Endothelial cell of umbilical vein (primary cell): ENCODE results near the gene PHLDB2. TPM values are rescaled to one million over a fixed set of nuclear protein-coding genes. Genes with fewer than 3 reads are reported as not detected.

Source experiments
- BruUV-seq: library from RNA; stranded (reverse); fragments of 400-500 nt; replicated peaks from 2 replicates; lab custom pipeline; 2021; lab: Mats Ljungman, UMichigan
- CTCF ChIA-PET: fragments of 300-600, 350-600 bp; sonication (Branson Sonifier 250); formaldehyde crosslinking; loops from one replicate; lab custom pipeline; 2021; ENCODE audit warnings: antibody characterized with exemption, inconsistent platforms; lab: Charles Lee
- POLR2A ChIA-PET: fragments of 300-600, 350-600 bp; sonication (Branson Sonifier 250); formaldehyde crosslinking; loops from one replicate; lab custom pipeline; 2021; ENCODE audit warnings: antibody characterized with exemption, inconsistent platforms; lab: Charles Lee
- DNase-seq: peaks from one replicate; pipeline ENCODE4 v3.0.0-alpha.2; 2011; ENCODE audit warnings: low read depth, low spot score
- FAIRE-seq: peaks from 2 replicates; lab custom pipeline; 2011; peaks lifted over from hg19 to GRCh38; lab: Jason Lieb, UNC
- H2AFZ ChIP-seq: 2 replicates; pipeline ENCODE4 v1.6.0; 2012; ENCODE audit warnings: low read depth, low read length, control low read depth, inconsistent platforms
- H3K27ac ChIP-seq: 2 replicates; pipeline ENCODE4 v1.5.1; 2011; ENCODE audit warnings: low read depth, mild to moderate bottlenecking, control low read depth, low read length, moderate library complexity; ENCODE audit not compliant: insufficient read depth
- H3K27me3 ChIP-seq, 2 experiments: 2 replicates each; pipeline versions ENCODE4 v1.6.0 to v1.6.1; 2011; ENCODE audit warnings: low read length in 2 of 2, mixed read lengths in 1 of 2; ENCODE audit not compliant: control insufficient read depth in 2 of 2, insufficient read depth in 2 of 2
- H3K36me3 ChIP-seq, 2 experiments: 2 replicates in 1 of 2; 3 replicates in 1 of 2; pipeline ENCODE4 v1.5.1; 2011; ENCODE audit warnings: low read length in 2 of 2, mild to moderate bottlenecking in 1 of 2, moderate library complexity in 1 of 2; ENCODE audit not compliant: control insufficient read depth in 2 of 2, insufficient read depth in 2 of 2; ENCODE audit errors: extremely low read depth in 1 of 2
- H3K4me1 ChIP-seq: 3 replicates; pipeline ENCODE4 v1.5.1; 2011; ENCODE audit warnings: mild to moderate bottlenecking, low read length; ENCODE audit not compliant: control insufficient read depth, insufficient read depth; ENCODE audit errors: extremely low read depth
- H3K4me2 ChIP-seq: 2 replicates; pipeline ENCODE4 v1.6.1; 2011; ENCODE audit warnings: low read length, control low read depth, mixed read lengths; ENCODE audit not compliant: insufficient read depth
- H3K4me3 ChIP-seq, 3 experiments: fragments of 200-600 bp in 1 of 3; sonication (generic), shearing (Covaris generic) in 1 of 3; replicated peaks in 1 of 3; 2 replicates each; pipeline ENCODE4 v1.5.1; 2011 to 2016; ENCODE audit warnings: control low read depth in 3 of 3, low read length in 3 of 3, mild to moderate bottlenecking in 2 of 3, inconsistent platforms in 1 of 3, low read depth in 1 of 3, moderate library complexity in 1 of 3; ENCODE audit not compliant: insufficient read depth in 1 of 3
- H3K79me2 ChIP-seq: 2 replicates; pipeline ENCODE4 v1.6.0; 2012; ENCODE audit warnings: low read length, inconsistent platforms; ENCODE audit not compliant: control insufficient read depth, insufficient read depth
- H3K9ac ChIP-seq: replicated peaks from 2 replicates; pipeline ENCODE3; 2011; ENCODE audit warnings: low read length, control low read depth; ENCODE audit not compliant: insufficient read depth; ENCODE audit errors: extremely low read depth
- H3K9me1 ChIP-seq: replicated peaks from 3 replicates; pipeline ENCODE4 v1.6.0; 2011; ENCODE audit warnings: mild to moderate bottlenecking, low read length; ENCODE audit not compliant: control insufficient read depth, insufficient read depth; ENCODE audit errors: extremely low read depth
- H3K9me3 ChIP-seq: replicated peaks from 2 replicates; pipeline ENCODE4 v1.5.1; 2012; ENCODE audit warnings: low read length, inconsistent platforms; ENCODE audit not compliant: control insufficient read depth, insufficient read depth
- H4K20me1 ChIP-seq: replicated peaks from 2 replicates; pipeline ENCODE3; 2011; ENCODE audit warnings: mild to moderate bottlenecking, low read length; ENCODE audit not compliant: control insufficient read depth, insufficient read depth; ENCODE audit errors: extremely low read depth
- GATA2 ChIP-seq: IDR thresholded peaks from 2 replicates; pipeline ENCODE4 v1.7.0; 2011; ENCODE audit warnings: low read depth, mild to moderate bottlenecking, moderate library complexity, mixed read lengths, low read length; ENCODE audit not compliant: insufficient read length, insufficient read depth
- dilution Hi-C: fragments of 300-500 bp; cut with MboI; formaldehyde crosslinking; loops from one replicate; pipeline ENCODE4 v1.15.0; 2019; ENCODE audit warnings: low sequenced_read_pairs; ENCODE audit not compliant: extremely low pct_ligation_motif_present
- intact Hi-C: fragments of 100-400 bp; cut with micrococcal nuclease; formaldehyde crosslinking; loops from one replicate; pipeline ENCODE4 v1.10.0; 2022
- polyA plus RNA-seq, 4 experiments: library from polyadenylated mRNA; depleted of rRNA in 3 of 4; stranded (reverse) in 3 of 4; unstranded in 1 of 4; fragments of >200 nt; gene quantifications; 2 replicates each; pipeline versions ENCODE4 v1.2.1 to v1.2.3, GENCODE V29; 2011 to 2012; ENCODE audit warnings: missing spikeins in 1 of 4
- total RNA-seq: library from RNA; stranded (reverse); gene quantifications from 2 replicates; pipeline ENCODE4 v1.2.3, GENCODE V29; 2021
- TF ChIP-seq, protein P1 (sequence below): IDR thresholded peaks from 2 replicates; pipeline ENCODE4 v1.6.1; 2011; ENCODE audit not compliant: insufficient read depth, insufficient read length
- TF ChIP-seq, protein P2 (sequence below), 2 donors: IDR thresholded peaks; 1 replicate in 1 of 2; 2 replicates in 1 of 2; pipeline ENCODE4 v1.5.1; 2011; ENCODE audit warnings: low read length in 2 of 2, mild to moderate bottlenecking in 2 of 2, moderate library complexity in 2 of 2, control low read depth in 1 of 2, inconsistent platforms in 1 of 2, low read depth in 1 of 2; ENCODE audit not compliant: insufficient read depth in 1 of 2; ENCODE audit errors: extremely low read depth in 1 of 2

Gene PHLDB2
- total and polyA plus RNA-seq, 2 donors (not counting 3 experiments of a cell fraction or from before 2014, with no cell fraction given), result 22.4 to 104 TPM

DNA sequence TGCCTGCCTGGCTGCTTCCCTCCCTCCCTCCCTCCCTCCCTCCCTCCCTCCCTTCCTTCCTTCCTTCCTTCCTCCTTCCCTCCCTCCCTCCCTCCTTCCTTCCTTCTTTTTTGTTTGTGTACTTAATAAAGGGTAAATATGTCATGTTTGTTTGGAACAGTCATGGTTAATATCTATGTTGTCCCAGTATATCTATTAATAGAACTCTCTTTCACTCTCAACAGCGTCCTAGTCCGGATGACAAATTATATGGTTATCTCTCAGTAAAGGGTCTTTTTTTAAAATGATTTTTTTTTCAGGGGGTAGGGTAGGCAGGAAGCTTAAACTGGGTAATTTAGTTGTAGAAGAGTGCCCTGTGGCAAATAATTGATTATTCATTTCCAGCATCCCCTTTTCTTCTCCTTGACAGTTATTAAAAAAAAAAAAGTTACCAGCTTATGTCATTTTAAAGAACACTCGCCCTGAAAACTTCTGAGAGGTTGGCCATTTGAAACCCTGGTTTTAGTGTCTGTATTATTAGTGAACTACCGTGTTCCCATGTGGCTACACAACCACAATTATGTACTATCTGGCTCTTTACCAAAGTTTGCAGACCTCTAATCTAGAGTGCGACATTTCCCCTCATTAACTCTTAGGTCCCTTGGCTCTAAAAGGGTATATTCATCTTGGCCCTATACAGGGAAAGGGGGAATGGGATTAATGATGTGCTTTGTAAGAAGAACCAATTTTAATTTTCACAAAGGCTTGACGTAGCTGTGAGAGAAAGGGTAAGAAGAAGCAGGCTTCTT, 153.3 kb downstream of the PHLDB2 start:
- TF ChIP-seq, protein P1, sequence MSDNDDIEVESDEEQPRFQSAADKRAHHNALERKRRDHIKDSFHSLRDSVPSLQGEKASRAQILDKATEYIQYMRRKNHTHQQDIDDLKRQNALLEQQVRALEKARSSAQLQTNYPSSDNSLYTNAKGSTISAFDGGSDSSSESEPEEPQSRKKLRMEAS, result no peak
- no peak for TF ChIP-seq GATA2
- TF ChIP-seq, protein P2, sequence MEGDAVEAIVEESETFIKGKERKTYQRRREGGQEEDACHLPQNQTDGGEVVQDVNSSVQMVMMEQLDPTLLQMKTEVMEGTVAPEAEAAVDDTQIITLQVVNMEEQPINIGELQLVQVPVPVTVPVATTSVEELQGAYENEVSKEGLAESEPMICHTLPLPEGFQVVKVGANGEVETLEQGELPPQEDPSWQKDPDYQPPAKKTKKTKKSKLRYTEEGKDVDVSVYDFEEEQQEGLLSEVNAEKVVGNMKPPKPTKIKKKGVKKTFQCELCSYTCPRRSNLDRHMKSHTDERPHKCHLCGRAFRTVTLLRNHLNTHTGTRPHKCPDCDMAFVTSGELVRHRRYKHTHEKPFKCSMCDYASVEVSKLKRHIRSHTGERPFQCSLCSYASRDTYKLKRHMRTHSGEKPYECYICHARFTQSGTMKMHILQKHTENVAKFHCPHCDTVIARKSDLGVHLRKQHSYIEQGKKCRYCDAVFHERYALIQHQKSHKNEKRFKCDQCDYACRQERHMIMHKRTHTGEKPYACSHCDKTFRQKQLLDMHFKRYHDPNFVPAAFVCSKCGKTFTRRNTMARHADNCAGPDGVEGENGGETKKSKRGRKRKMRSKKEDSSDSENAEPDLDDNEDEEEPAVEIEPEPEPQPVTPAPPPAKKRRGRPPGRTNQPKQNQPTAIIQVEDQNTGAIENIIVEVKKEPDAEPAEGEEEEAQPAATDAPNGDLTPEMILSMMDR (IDR thresholded peaks at IDR 0.05; ENCODE audit: extremely low read depth in 1 of 2, insufficient read depth in 1 of 2, low read depth in 1 of 2, low read length in 2 of 2), result no peak
- POLR2A ChIA-PET, result interaction anchor here (1.1 kb wide), 1 partner anchor 24 kb away, joined by 3 read pairs; no protein-coding TSS in a partner anchor
- H3K9ac ChIP-seq, result no peak overlapping the region
- H3K4me2 ChIP-seq, result no peak overlapping the region
- dilution Hi-C loops (no loop called here), intact Hi-C loops (no loop called here)
- no peaks in the 10 kb centered on the region for H3K36me3 ChIP-seq
- H3K27me3 ChIP-seq, result no peaks in the 10 kb centered on the region
- no peak for DNase-seq
- no peak overlapping the region for H3K27ac ChIP-seq
- CTCF ChIA-PET, result interaction anchor here (0.7 to 8.2 kb wide), 22 partner anchors 9 to 434 kb away, joined by 3 to 291 read pairs (median 9); partner anchors contain the start of genes SLC9C1 and TAGLN3
- no peak for FAIRE-seq
- no peaks in the 10 kb centered on the region for H3K9me3 ChIP-seq
- no peaks in the 10 kb centered on the region for H3K4me1 ChIP-seq
- BruUV-seq, result no TSS peak
- H2AFZ ChIP-seq, result no peak overlapping the region
- H3K4me3 ChIP-seq, result no peak overlapping the region
- H4K20me1 ChIP-seq, result no peaks in the 10 kb centered on the region
- H3K79me2 ChIP-seq, result no peaks in the 10 kb centered on the region
- H3K9me1 ChIP-seq, result peaks cover 3% of the 10 kb centered on the region
